GM19099 (cell line): Measurements from ENCODE around the gene ATP8A2.

Experiments used
- POLR2A ChIP-seq: IDR thresholded peaks from 3 replicates; pipeline ENCODE4 v1.6.1; 2011; ENCODE audit warnings: low read depth; ENCODE audit not compliant: insufficient read length; ENCODE audit errors: extremely low read depth

ATP8A2 gene

DNA sequence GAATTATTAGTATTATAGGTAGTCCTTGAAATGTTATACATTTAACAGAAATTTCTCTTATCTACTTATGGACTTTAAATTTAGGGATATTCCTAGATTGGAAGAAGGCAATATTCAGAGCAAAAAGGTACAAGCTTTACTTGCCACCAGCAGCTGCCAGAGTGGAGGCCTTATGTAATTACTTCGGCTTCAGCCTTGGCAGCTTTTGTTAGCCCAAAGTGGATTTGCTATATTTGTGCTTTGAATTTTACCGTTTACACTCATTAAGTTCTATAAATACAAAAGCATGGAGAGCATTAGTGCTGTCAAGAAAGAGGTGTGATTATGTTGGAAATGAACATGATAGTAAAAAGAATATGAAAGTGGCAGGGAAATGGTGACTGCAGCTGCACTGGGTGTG lies 319.9 kb downstream of the ATP8A2 start:
- TF ChIP-seq POLR2A, result no peak

DNA sequence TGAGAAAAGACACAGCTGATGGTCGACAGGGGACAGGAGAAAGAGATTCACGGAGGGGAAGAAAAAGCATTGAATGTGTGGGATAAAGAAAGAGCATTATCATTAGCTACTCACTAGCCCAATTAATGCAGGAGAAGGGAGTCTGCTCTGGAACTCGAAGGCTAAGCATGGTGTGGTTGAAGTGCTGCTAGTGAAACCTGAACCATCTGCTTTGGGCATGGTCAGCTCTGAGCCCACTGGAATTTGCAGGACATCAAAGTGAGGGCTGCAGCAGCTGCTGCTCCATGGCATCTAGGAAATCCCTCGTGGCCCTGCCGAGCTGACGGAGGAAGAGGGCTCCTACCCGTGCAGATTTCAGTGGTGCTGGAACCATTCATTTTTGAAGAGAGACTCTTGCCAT lies 320.3 kb downstream of the ATP8A2 start:
- no peak for TF ChIP-seq POLR2A

DNA sequence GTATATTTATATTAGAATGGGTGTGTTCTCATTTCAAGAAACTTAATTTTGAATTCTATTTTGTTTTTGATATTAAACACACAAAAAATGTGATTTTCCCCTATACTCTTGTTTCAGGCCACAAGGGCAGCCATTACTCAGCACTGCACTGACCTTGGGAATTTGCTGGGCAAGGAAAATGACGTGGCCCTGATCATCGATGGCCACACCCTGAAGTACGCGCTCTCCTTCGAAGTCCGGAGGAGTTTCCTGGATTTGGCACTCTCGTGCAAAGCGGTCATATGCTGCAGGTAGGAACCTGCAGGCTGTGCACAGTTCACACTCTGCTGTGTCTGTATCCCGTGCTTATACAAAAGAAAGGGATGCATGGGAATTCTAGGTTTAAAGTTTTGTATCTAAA lies 327.3 kb downstream of the ATP8A2 start:
- no peak for TF ChIP-seq POLR2A

DNA sequence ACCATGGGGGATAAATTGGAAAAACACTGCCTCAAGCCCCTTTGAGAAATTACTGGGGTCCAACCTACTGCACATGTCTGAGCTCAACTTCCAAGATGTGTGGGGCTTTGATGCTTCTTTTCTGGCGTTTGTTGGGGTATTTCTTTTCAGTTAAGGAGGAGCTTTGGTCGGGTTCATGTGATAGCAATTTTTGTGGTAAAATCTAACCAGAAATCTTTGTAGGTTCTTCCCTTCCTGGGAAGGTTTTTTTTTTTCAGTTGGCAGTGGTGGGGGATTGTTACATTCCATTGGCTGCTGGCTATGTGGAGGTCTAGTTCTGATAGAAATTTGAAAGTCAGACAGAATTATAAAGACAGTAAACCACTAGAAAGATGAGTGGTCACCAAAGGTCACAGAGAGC lies 327.8 kb downstream of the ATP8A2 start:
- TF ChIP-seq POLR2A, result no peak

DNA sequence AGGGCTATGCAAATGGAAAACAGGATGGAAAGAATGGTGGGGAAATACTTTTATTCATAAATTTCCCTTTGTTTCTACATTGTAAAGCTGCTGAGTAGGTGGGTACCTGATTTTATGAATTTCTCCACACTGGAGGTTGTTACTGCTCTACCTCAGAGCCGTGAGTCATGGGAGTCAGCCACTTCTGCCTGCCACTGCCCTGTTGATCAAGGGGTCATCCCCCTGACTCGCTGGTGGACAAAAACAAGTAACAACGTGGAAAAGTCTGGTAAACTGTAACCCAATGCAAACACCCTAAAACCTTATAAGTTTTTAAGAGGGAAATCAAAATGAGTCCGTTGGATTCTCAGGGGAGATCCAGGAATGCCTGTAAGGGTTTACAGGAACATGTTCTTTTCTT lies 329.5 kb downstream of the ATP8A2 start:
- TF ChIP-seq POLR2A, result no peak

DNA sequence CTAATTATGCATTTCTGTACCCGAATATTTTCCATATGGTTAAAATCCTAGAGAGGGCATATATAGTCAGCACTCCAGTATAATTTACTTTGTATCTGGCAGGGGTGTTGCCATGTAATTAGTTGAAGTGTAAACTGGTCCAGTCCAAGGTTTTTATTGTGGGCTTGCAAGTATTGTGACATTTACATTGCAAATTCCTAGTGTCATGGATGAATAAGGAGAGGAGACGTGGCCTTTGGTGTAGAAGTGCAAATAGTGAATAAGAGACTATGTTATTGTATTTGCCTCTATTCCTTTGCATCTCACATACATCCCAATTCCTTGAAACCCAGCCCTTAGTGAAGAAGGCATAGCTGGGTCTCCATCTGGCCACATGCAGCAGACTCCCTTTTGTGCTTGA lies 330.6 kb downstream of the ATP8A2 start:
- TF ChIP-seq POLR2A, result no peak

DNA sequence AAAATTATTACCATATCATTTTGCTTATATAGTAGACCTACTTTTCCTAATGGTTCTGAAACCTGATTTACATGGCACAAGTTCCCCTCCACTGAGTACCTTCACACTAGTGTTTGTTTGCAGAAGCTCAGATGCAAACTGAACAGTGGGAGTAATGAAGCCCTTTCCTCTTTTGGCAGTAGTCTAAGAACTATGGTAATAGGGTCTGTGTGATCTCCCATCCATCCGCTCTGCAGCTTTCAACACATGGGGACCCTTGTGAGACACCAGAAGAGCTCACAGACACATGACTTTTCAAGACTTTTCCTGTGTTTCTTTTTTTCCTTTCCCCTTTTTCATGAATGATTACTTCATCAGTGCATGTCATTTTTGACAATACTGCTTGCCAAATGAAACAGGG lies 336.0 kb downstream of the ATP8A2 start:
- TF ChIP-seq POLR2A, result no peak

DNA sequence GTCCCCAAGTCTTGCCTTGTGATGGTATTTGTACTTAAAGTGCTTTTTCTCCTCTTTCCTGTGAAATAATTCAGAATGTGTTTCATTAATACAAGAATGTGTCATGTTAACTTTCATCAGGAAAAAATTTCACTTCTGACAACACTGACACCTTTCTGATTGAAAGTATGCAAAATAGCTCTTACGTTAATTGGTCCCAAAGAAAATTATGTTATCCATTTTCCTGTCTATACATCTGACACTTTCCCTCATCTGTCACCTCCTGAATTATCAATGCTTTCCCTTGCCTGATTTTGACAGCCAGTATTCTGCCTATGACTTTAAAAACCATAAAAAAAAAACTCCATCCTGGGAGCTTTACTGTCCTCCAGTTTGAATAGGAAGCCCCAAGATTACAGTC lies 336.5 kb downstream of the ATP8A2 start:
- no peak for TF ChIP-seq POLR2A

DNA sequence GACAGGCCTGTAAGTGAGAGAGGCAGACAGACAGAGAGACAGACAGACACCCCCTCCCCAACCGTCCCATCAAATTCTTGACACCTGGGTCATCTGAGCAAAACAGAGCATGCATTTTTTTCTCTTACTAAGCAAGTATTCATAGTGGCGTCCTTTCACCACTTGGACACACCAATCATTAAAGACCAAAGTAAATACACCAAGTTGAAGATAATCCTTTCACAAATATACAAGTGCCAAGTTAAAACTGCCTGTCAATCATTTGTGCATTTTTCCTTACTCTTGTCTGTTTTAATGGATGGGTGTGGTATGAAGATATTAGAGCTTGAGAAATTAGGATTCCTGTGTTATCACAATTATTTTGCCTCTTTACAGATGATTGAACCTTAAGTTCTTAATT lies 337.3 kb downstream of the ATP8A2 start:
- no peak for TF ChIP-seq POLR2A

DNA sequence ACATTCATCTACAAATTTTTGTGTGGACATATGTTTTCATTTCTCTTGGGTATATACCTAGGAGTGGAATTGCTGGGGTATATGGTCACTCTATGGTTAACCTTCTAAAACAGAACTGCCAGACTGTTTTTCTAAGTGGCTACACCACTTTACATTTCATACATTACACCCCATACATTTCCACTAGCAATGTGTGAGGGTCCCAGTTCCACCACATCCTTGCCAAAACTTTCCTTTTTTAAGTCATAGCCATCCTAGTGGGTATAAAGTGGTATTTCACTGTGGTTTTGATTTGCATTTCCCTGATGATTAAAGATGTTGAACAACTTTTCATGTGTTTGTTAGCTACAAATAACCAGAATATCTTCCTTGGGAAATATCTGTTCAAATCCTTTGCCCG lies 344.0 kb downstream of the ATP8A2 start:
- TF ChIP-seq POLR2A, result no peak

DNA sequence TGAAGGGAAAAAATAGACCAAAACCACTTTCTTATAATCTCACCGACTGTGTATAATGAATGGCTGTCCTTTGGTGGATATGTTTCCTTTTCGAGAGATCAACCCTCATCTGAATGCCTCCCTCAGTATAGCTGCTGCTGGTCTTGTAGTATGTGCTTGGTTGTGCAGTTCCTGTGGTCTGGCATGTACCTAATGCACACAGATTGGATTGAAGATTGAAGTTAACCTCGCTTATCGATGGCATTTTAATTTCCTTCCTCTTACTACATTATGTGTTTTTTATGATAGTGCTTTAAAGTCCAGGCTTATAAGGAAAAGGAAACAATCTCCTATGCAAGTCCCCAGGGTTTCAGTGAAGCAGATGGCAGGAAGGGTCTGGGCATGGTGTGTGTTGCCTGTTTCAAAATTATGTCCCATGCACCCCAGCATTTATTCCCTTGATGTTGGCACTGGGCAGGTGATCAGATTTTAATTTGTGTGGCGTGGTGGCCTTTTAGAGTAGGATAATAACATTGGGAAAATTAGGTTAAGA lies 346.0 kb downstream of the ATP8A2 start:
- no peak for TF ChIP-seq POLR2A

DNA sequence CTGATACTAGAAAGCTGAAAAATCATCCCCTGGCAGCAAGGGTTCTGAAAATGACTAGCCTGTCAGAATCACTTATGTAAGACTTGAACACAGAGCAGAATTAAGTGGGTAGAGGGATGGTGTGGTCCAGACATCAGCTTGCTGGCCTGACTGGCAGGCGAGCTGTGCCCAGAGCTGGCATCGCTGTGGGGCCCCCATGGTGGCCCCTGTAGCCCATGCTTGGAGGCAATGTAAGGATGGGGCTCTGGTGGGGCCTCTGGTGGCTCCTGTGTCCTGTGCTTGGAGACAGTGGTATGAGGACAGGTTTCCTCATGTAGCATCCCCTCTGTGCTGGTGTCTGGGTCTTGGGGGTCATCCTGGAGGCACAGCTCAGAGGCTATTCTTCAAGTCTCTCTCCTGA lies 347.9 kb downstream of the ATP8A2 start:
- no peak for TF ChIP-seq POLR2A

DNA sequence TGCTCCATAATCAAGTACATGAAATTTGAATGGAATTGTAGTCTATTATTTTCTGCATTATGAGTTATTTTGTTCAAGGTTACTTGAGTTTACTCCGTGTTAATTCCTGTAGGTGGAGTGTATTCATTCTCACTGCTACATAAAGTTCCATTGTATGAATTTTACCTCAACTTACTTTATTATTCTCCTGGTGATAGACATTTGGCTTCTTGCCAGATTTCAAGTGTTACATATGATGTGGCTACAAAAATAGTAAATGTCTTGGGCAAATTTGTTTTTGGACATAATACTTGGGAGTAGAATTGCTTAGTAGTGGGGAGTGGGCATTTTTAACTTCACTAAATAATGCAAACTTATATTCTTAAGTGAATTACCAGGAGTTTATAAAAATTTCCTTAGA lies 351.1 kb downstream of the ATP8A2 start:
- no peak for TF ChIP-seq POLR2A

DNA sequence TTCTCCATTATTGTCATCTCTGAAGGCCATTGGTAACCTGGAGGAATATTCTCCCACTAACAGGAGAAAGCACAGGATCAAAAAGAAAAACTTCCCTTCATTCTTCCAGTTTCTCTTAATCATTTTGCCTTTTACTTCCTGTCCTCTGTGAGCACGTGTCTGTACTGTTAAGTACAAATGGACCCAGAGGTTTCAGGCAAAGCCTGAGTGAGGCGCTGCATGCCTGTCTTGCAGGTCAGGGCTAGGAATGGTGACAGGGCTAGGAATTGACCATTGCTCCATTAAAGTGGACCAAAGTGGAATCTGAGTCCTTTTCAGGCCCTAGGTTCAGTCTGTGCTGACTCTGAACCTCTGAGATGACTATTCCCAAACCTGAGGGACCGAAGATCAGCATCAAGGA lies 353.3 kb downstream of the ATP8A2 start:
- no peak for TF ChIP-seq POLR2A

DNA sequence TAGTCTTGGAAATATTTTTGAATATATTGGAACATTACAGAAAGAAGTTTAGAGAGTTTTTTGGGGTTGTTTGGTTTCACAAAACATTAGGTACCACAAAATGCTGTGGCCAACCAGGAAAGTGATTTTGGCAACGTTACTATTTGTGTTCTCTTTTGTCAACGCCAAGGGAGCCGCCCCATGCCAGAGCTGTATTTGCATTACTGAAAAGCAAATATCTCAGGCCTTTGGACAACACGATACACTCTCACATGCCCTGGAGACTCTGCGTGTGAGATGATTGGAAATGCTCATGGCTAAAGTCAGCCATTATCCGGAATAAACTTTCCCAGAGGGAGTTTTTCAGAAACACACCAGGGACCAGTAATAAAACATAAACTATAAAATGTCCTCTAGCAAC lies 355.5 kb downstream of the ATP8A2 start:
- no peak for TF ChIP-seq POLR2A

DNA sequence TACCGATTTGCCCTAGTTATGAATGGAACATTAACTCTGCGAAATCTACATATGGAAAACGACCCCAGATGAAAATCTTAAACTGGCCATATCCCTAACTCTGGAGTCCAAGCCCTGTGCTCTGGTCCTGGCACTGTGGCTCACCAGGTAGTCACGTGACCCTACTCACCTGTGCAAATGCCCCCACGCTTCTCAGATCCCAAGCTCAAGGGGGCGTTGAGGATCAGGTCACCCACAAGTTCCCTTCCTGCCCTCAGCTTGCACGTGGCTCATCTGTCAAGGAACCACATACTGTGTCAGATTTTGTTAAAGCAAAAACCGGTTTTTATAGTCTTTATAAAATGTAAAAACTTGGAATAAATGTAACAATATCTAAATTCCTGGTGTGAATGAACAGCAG lies 356.0 kb downstream of the ATP8A2 start:
- no peak for TF ChIP-seq POLR2A

DNA sequence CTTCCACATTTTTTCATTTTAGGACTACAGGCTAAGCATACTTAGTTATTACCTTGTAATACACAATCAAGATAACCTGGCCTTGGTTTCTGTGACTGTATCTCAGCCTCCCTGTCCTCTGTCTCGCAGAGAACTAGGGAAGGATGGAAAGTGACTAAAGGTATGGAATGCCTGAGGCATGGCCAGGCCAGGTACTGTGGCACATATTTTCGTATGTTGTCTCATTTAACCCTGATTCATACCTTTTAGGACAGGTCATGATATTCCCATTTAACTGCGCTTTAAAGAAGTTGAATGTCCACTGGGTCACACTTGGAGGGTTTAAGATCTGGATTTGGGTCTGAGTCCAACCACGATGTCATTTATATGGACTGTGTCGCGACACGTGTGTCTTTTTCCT lies 357.4 kb downstream of the ATP8A2 start:
- TF ChIP-seq POLR2A, result no peak
